Thymus (tissue), 11 donors: ENCODE data around the gene SYT2. TPM values are rescaled to one million over a fixed set of nuclear protein-coding genes. Genes with fewer than 3 reads are reported as not detected.

Experiments
- DNase-seq, 9 donors: peaks; one replicate each; pipeline ENCODE4 v3.0.0-alpha.2; 2013; ENCODE audit warnings: low spot score in 9 of 9, low read depth in 6 of 9, missing footprints in 1 of 9
- H3K27ac ChIP-seq, 2 donors: one replicate each; pipeline ENCODE4 v1.5.1; 2013; ENCODE audit warnings: control low read depth in 1 of 2, low read depth in 1 of 2, low read length in 1 of 2, mild to moderate bottlenecking in 1 of 2, moderate library complexity in 1 of 2
- H3K27me3 ChIP-seq, 2 donors: one replicate each; pipeline ENCODE4 v1.5.1; 2013; ENCODE audit warnings: low read length in 1 of 2; ENCODE audit not compliant: control insufficient read depth in 2 of 2, insufficient read depth in 1 of 2
- H3K36me3 ChIP-seq, 2 donors: one replicate each; pipeline ENCODE4 v1.5.1; 2013; ENCODE audit warnings: low read length in 1 of 2, mild to moderate bottlenecking in 1 of 2, moderate library complexity in 1 of 2; ENCODE audit not compliant: control insufficient read depth in 2 of 2, insufficient read depth in 2 of 2
- H3K4me1 ChIP-seq, 2 donors: one replicate each; pipeline ENCODE4 v1.5.1; 2013; ENCODE audit warnings: low read length in 2 of 2; ENCODE audit not compliant: control insufficient read depth in 2 of 2, insufficient read depth in 2 of 2
- H3K4me3 ChIP-seq, 2 donors: one replicate each; pipeline ENCODE4 v1.5.1; 2013; ENCODE audit warnings: low read length in 2 of 2, control low read depth in 1 of 2, mild to moderate bottlenecking in 1 of 2
- H3K9me3 ChIP-seq, 2 donors: one replicate each; pipeline ENCODE4 v1.5.1; 2013; ENCODE audit warnings: low read length in 1 of 2, mild to moderate bottlenecking in 1 of 2; ENCODE audit not compliant: control insufficient read depth in 2 of 2, insufficient read depth in 1 of 2
- WGBS: extraction: QIAGEN DNeasy Blood & Tissue Kit; methylation state at CpG from one replicate; pipeline ENCODE4 v1.1.7; 2013; 5-methylcytosine and 5-hydroxymethylcytosine counted together
- polyA plus RNA-seq: library from polyadenylated mRNA; stranded (reverse); fragments of 200-250 nt; gene quantifications from one replicate; pipeline ENCODE4 v1.2.3, GENCODE V29; 2013
- total RNA-seq: library from RNA; stranded (reverse); fragments of 120-200 nt; gene quantifications from one replicate; pipeline ENCODE4 v1.2.4, GENCODE V29; 2013
- donor health status: healthy.

The SYT2 gene
- total and polyA plus RNA-seq, 2 donors, result 0.05 to 0.09 TPM

GRCh38 chr1:202580619-202581018, 129.6 kb downstream of the SYT2 start:
- Histone ChIP-seq H3K27me3 (no peaks in the 10 kb centered on the region), H3K36me3 (peaks cover 7% of the 10 kb centered on the region in 2 donors), H3K4me3 (no peak overlapping the region), H3K4me1 (peaks cover 0 to 3% of the 10 kb centered on the region in 2 donors), H3K9me3 (no peaks in the 10 kb centered on the region), H3K27ac (peak overlapping the region in 1 of 2 donors; percentile 13)
- DNase-seq, result no peak
- 95% methylated on average over 1 of the region's 1 CpG for WGBS

GRCh38 chr1:202579806-202580205, 130.4 kb downstream of the SYT2 start:
- Histone ChIP-seq H3K36me3 (peaks cover 7% of the 10 kb centered on the region in 2 donors), H3K4me3 (no peak overlapping the region), H3K27me3 (no peaks in the 10 kb centered on the region), H3K27ac (no peak overlapping the region), H3K4me1 (peaks cover 0 to 3% of the 10 kb centered on the region in 2 donors), H3K9me3 (no peaks in the 10 kb centered on the region)
- no peak for DNase-seq
- WGBS, result 94% methylated on average over 2 of the region's 2 CpGs

DNA sequence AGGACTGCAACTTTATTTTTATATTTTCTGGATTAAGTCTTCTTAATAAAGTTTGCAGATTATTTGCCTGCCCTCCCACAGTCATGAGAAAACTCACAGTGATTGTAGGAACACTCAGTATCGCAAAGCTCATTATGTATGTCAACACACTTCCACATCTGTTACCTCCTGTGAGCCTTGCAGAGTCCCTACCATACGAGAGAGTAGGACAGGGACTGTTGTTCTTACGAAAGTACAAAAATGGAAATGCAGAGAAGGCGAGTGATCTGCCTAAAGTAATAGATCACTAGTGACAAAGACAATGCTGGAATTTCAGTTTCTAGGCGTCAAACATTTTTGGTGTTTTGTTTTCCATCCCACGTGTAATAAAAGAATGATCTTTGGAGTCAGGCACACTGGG, 131.7 kb downstream of the SYT2 start:
- no peak for DNase-seq
- Histone ChIP-seq H3K27ac (peak overlapping the region in 1 of 2 donors; percentile 57), H3K36me3 (peaks cover 7% of the 10 kb centered on the region in 2 donors), H3K4me3 (no peak overlapping the region), H3K27me3 (no peaks in the 10 kb centered on the region), H3K4me1 (peaks cover 0 to 3% of the 10 kb centered on the region in 2 donors), H3K9me3 (no peaks in the 10 kb centered on the region)
- WGBS, result 97% methylated on average over 6 of the region's 6 CpGs

DNA sequence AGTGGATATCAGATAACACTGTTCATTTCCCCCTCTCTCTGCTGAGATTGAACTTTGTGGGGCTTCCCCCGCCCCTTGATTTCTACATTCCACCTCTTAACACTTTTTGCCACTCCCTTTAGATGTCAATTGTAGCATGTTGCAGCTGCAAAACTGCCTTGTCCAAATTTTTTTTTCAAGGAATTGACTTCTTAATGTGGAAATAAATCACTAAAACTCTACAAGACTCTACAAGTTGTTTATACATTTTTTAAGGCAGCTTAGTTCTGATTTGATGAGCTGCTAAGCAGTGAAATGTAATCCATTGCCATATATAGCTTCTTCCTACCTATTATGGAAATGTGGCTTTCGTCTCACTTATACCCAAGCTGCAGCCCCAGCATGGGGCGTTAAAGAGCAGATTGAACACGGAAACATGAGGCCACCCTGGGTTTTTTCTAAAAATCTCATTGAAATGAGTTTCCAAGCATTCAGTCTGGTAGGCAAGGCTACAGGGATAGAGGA, 132.2 kb downstream of the SYT2 start:
- 88% methylated on average over 4 of the region's 4 CpGs for WGBS
- Histone ChIP-seq H3K27me3 (no peaks in the 10 kb centered on the region), H3K27ac (peak overlapping the region in 1 of 2 donors; percentile 73), H3K4me3 (no peak overlapping the region), H3K36me3 (peaks cover 7% of the 10 kb centered on the region in 2 donors), H3K9me3 (no peaks in the 10 kb centered on the region), H3K4me1 (peaks cover 0 to 3% of the 10 kb centered on the region in 2 donors)
- peak in 1 of 9 donors; percentile 22 for DNase-seq

GRCh38 chr1:202577381-202577780, 132.9 kb downstream of the SYT2 start:
- Histone ChIP-seq H3K4me1 (peaks cover 0 to 3% of the 10 kb centered on the region in 2 donors), H3K27ac (peak overlapping the region; percentile 69 to 73), H3K36me3 (peaks cover 7% of the 10 kb centered on the region in 2 donors), H3K9me3 (no peaks in the 10 kb centered on the region), H3K4me3 (no peak overlapping the region), H3K27me3 (no peaks in the 10 kb centered on the region)
- DNase-seq, result no peak
- 96% methylated on average over 2 of the region's 2 CpGs for WGBS

- H3K4me3 ChIP-seq, result no peak overlapping the region
- peaks cover 0 to 3% of the 10 kb centered on the region in 2 donors for H3K4me1 ChIP-seq
- DNase-seq, result no peak
- H3K27me3 ChIP-seq, result no peaks in the 10 kb centered on the region
- 97% methylated on average over 1 of the region's 1 CpG for WGBS
- H3K36me3 ChIP-seq, result peaks cover 4 to 7% of the 10 kb centered on the region in 2 donors
- no peaks in the 10 kb centered on the region for H3K9me3 ChIP-seq
- H3K27ac ChIP-seq, result peak overlapping the region in 1 of 2 donors; percentile 73
Measured at GRCh38 chr1:202576816-202577215, 133.4 kb downstream of the SYT2 start.

- H3K27ac ChIP-seq, result no peak overlapping the region
- 94% methylated on average over 2 of the region's 2 CpGs for WGBS
- no peaks in the 10 kb centered on the region for H3K9me3 ChIP-seq
- DNase-seq, result no peak
- H3K4me3 ChIP-seq, result no peak overlapping the region
- peaks cover 3 to 4% of the 10 kb centered on the region in 2 donors for H3K36me3 ChIP-seq
- peaks cover 0 to 3% of the 10 kb centered on the region in 2 donors for H3K4me1 ChIP-seq
- no peaks in the 10 kb centered on the region for H3K27me3 ChIP-seq
Measured at GRCh38 chr1:202575918-202576653, 134.2 kb downstream of the SYT2 start.

DNA sequence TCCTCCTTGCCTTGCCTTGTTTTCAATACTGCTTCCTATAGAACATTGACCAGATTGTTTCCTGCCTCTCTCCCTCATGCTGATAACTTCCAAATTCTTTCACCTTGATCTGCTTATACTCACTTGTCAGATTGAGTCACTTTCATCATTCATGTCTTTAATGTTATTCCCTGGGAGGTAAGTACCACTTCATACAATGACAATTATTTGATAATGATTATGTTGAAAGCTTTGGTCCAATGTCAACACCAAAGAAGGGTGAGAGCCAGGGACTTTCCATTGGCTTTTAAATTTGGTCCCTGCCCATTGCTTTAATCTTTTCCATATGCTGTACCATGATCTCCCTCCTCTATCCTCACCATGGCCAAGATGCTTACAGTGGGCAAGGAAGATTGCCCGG, 137.4 kb downstream of the SYT2 start:
- no peak overlapping the region for H3K27ac ChIP-seq
- H3K27me3 ChIP-seq, result no peaks in the 10 kb centered on the region
- H3K36me3 ChIP-seq, result peaks cover under 1 to 7% of the 10 kb centered on the region in 2 donors
- H3K9me3 ChIP-seq, result no peaks in the 10 kb centered on the region
- H3K4me3 ChIP-seq, result no peak overlapping the region
- no peaks in the 10 kb centered on the region for H3K4me1 ChIP-seq
- DNase-seq, result no peak
- 91% methylated on average over 1 of the region's 1 CpG for WGBS

- H3K36me3 ChIP-seq, result peaks cover 5 to 7% of the 10 kb centered on the region in 2 donors
- DNase-seq, result peak in 5 of 9 donors; percentile 10 to 58 (median 30)
Measured at GRCh38 chr1:202571719-202572339, 138.4 kb downstream of the SYT2 start.

More at GRCh38 chr1:202571719-202572339, 138.4 kb downstream of the SYT2 start:
- Histone ChIP-seq H3K27me3 (no peaks in the 10 kb centered on the region), H3K4me3 (no peak overlapping the region), H3K27ac (no peak overlapping the region), H3K4me1 (no peaks in the 10 kb centered on the region), H3K9me3 (no peaks in the 10 kb centered on the region)
- 70% methylated on average over 3 of the region's 3 CpGs for whole genome bisulfite sequencing
